HepG2 (cell line): ENCODE data around the gene DLL3. TPM values are rescaled to one million over a fixed set of nuclear protein-coding genes. Genes with fewer than 3 reads are reported as not detected.

Experiments
- CCDC6 ChIP-seq: sonication (generic); formaldehyde crosslinking; IDR thresholded peaks from 2 replicates; pipeline ENCODE4 v1.8.1; 2022; ENCODE audit warnings: mild to moderate bottlenecking, missing genetic modification reagents, moderate library complexity
- DBP ChIP-seq: sonication (generic); formaldehyde crosslinking; IDR thresholded peaks from 2 replicates; pipeline ENCODE4 v1.4.0; 2020; ENCODE audit warnings: missing genetic modification reagents; ENCODE audit errors: not compliant biosample characterization
- FOXK2 ChIP-seq: fragments of 450-650 bp; IDR thresholded peaks from 2 replicates; pipeline ENCODE4 v1.6.1; 2016
- HMGA1 ChIP-seq: sonication (generic); formaldehyde crosslinking; conservative IDR thresholded peaks from 2 replicates; pipeline ENCODE4 v1.4.0; 2020; ENCODE audit warnings: missing genetic modification reagents
- KDM5B ChIP-seq: sonication (generic); formaldehyde crosslinking; IDR thresholded peaks from 2 replicates; pipeline ENCODE4 v1.4.0; 2020; ENCODE audit warnings: missing genetic modification reagents, mild to moderate bottlenecking, borderline replicate concordance
- MBNL3 ChIP-seq: fragments of 250-450 bp; sonication (Bioruptor Pico); conservative IDR thresholded peaks from 2 replicates; pipeline ENCODE4 v1.8.0; 2022; ENCODE audit warnings: mild to moderate bottlenecking, inconsistent platforms
- NONO ChIP-seq, 2 experiments: fragments of 450-650 bp in 1 of 2; sonication (generic) in 1 of 2; formaldehyde crosslinking in 1 of 2; IDR thresholded peaks in 1 of 2; conservative IDR thresholded peaks in 1 of 2; 2 replicates each; pipeline versions ENCODE4 v1.6.1 to v1.8.0; 2017 to 2022; ENCODE audit warnings: mild to moderate bottlenecking in 1 of 2, missing genetic modification reagents in 1 of 2, moderate library complexity in 1 of 2
- PRPF4 ChIP-seq: fragments of 200-400 bp; formaldehyde crosslinking; IDR thresholded peaks from 2 replicates; pipeline ENCODE4 v1.6.1; 2016; ENCODE audit warnings: low read length, low read depth; ENCODE audit not compliant: poor library complexity, severe bottlenecking
- RARG ChIP-seq: sonication (generic); formaldehyde crosslinking; IDR thresholded peaks from 2 replicates; pipeline ENCODE4 v1.4.0; 2020; ENCODE audit warnings: low read depth, mild to moderate bottlenecking, missing genetic modification reagents
- TEAD3 ChIP-seq: optimal IDR thresholded peaks from 2 replicates; pipeline ENCODE3; 2016; ENCODE audit warnings: borderline replicate concordance
- ZFP41 ChIP-seq: sonication (generic); formaldehyde crosslinking; IDR thresholded peaks from 2 replicates; pipeline ENCODE4 v1.4.0; 2020; ENCODE audit warnings: mild to moderate bottlenecking, missing genetic modification reagents, borderline replicate concordance
- ZNF101 ChIP-seq: sonication (generic); formaldehyde crosslinking; IDR thresholded peaks from 2 replicates; pipeline ENCODE4 v1.4.0; 2020; ENCODE audit warnings: mild to moderate bottlenecking, low read depth, missing genetic modification reagents, borderline replicate concordance
- ZNF180 ChIP-seq: sonication (generic); formaldehyde crosslinking; IDR thresholded peaks from 2 replicates; pipeline ENCODE4 v1.4.0; 2020; ENCODE audit warnings: low read depth, missing genetic modification reagents, borderline replicate concordance
- ZNF20 ChIP-seq: sonication (generic); formaldehyde crosslinking; IDR thresholded peaks from 2 replicates; pipeline ENCODE4 v1.4.0; 2020; ENCODE audit warnings: mild to moderate bottlenecking, moderate library complexity, missing genetic modification reagents
- ZNF333 ChIP-seq: sonication (generic); formaldehyde crosslinking; IDR thresholded peaks from 2 replicates; pipeline ENCODE4 v1.4.0; 2020; ENCODE audit warnings: mild to moderate bottlenecking, missing genetic modification reagents, borderline replicate concordance
- ZNF34 ChIP-seq: sonication (generic); formaldehyde crosslinking; IDR thresholded peaks from 2 replicates; pipeline ENCODE4 v1.4.0; 2020; ENCODE audit warnings: mild to moderate bottlenecking, missing genetic modification reagents, borderline replicate concordance
- ZNF382 ChIP-seq: sonication (generic); formaldehyde crosslinking; IDR thresholded peaks from 2 replicates; pipeline ENCODE4 v1.5.0; 2020; ENCODE audit warnings: missing genetic modification reagents, mild to moderate bottlenecking, borderline replicate concordance
- ZNF570 ChIP-seq: sonication (generic); formaldehyde crosslinking; IDR thresholded peaks from 2 replicates; pipeline ENCODE4 v1.4.0; 2020; ENCODE audit warnings: mild to moderate bottlenecking, missing genetic modification reagents, borderline replicate concordance
- ZNF629 ChIP-seq: sonication (generic); formaldehyde crosslinking; conservative IDR thresholded peaks from 2 replicates; pipeline ENCODE4 v1.5.0; 2020; ENCODE audit warnings: missing genetic modification reagents
- ZNF768 ChIP-seq: sonication (generic); formaldehyde crosslinking; IDR thresholded peaks from 2 replicates; pipeline ENCODE4 v1.4.0; 2020; ENCODE audit warnings: missing genetic modification reagents
- polyA plus RNA-seq, 8 experiments: library from polyadenylated mRNA; depleted of rRNA in 3 of 8; stranded (reverse) in 7 of 8; unstranded in 1 of 8; fragments of >200 nt; fragmentation: Illumina TruSeq in 4 of 8; extraction: Trizol in 4 of 8; gene quantifications; 2 replicates each; pipeline versions ENCODE4 v1.2.1 to v1.2.3, GENCODE V29; 2011 to 2016; ENCODE audit warnings: low read depth in 4 of 8, missing spikeins in 1 of 8, mixed read lengths in 1 of 8; ENCODE audit not compliant: insufficient read depth in 1 of 8
- total RNA-seq, 5 experiments: library from RNA; depleted of rRNA; stranded (reverse); fragments of >200 nt; fragmentation: Illumina TruSeq; extraction: Trizol; gene quantifications; 2 replicates each; pipeline ENCODE4 v1.2.3, GENCODE V29; 2016; ENCODE audit warnings: low read depth in 1 of 5
- TF ChIP-seq, protein P1 (sequence below): sonication (generic); formaldehyde crosslinking; IDR thresholded peaks from 2 replicates; pipeline ENCODE4 v1.4.0; 2020; ENCODE audit warnings: mild to moderate bottlenecking, missing genetic modification reagents, borderline replicate concordance
- TF ChIP-seq, protein P2 (sequence below): sonication (generic); formaldehyde crosslinking; IDR thresholded peaks from 2 replicates; pipeline ENCODE4 v1.5.1; 2020; ENCODE audit warnings: mild to moderate bottlenecking, moderate library complexity, missing genetic modification reagents

DLL3 gene
- total and polyA plus RNA-seq, 2 of the 13 experiments (the other 11 are each of a cell fraction or from before 2014, with no cell fraction given) = 0.35 to 0.55 TPM

DNA sequence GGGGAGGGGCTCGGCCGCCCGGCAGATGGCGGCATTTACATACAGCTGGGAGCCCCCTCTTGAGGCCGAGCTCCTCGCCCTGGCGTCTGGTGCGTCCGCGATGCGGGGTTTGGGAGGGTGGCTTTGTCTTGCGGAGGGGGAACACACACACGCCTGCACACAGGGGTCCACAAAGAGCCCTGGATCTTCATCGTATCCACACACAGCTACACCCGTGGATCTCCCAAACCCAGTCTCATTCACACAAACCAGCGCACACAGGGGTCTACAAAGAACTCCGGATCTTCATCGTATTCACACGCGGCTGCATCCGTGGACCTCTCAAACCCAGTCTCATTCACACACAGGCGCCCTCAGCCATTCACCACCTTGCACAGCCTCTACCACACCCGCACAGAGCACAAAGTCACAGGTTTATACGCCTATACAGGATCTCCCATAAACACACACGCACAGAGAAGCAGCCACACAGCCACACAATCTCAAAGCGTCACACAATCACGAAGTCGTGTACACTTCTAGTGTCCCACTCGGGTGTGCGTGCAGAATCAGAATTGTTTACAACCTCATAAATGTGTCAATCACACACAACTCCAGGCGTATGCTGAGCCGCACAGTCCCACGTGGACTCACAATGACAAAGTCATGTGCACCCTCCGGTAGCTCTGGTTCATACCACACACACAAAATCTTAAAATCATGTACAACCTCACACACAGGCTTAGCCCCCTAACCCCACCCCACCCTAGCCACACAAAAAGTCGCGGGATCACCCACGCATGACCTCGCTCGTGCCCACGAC, 550 bp upstream of the DLL3 start (continued):
- TF ChIP-seq, protein P1, sequence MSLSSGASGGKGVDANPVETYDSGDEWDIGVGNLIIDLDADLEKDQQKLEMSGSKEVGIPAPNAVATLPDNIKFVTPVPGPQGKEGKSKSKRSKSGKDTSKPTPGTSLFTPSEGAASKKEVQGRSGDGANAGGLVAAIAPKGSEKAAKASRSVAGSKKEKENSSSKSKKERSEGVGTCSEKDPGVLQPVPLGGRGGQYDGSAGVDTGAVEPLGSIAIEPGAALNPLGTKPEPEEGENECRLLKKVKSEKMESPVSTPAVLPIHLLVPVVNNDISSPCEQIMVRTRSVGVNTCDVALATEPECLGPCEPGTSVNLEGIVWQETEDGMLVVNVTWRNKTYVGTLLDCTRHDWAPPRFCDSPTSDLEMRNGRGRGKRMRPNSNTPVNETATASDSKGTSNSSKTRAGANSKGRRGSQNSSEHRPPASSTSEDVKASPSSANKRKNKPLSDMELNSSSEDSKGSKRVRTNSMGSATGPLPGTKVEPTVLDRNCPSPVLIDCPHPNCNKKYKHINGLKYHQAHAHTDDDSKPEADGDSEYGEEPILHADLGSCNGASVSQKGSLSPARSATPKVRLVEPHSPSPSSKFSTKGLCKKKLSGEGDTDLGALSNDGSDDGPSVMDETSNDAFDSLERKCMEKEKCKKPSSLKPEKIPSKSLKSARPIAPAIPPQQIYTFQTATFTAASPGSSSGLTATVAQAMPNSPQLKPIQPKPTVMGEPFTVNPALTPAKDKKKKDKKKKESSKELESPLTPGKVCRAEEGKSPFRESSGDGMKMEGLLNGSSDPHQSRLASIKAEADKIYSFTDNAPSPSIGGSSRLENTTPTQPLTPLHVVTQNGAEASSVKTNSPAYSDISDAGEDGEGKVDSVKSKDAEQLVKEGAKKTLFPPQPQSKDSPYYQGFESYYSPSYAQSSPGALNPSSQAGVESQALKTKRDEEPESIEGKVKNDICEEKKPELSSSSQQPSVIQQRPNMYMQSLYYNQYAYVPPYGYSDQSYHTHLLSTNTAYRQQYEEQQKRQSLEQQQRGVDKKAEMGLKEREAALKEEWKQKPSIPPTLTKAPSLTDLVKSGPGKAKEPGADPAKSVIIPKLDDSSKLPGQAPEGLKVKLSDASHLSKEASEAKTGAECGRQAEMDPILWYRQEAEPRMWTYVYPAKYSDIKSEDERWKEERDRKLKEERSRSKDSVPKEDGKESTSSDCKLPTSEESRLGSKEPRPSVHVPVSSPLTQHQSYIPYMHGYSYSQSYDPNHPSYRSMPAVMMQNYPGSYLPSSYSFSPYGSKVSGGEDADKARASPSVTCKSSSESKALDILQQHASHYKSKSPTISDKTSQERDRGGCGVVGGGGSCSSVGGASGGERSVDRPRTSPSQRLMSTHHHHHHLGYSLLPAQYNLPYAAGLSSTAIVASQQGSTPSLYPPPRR (CRISPR knock-in tag) = no peak
- no peak for TF ChIP-seq MBNL3 (CRISPR knock-in tag)
- TF ChIP-seq TEAD3 (CRISPR knock-in tag) = peak; percentile 17
- no peak for TF ChIP-seq ZNF34
- TF ChIP-seq ZNF20 (CRISPR knock-in tag) = no peak
- no peak for TF ChIP-seq PRPF4
- TF ChIP-seq ZNF768 (CRISPR knock-in tag) = peak; percentile 41; the same call in 1 of the 2 replicates
- TF ChIP-seq KDM5B = peak; percentile 46; the same call in 1 of the 2 replicates
- TF ChIP-seq DBP (CRISPR knock-in tag) = no peak
- TF ChIP-seq CCDC6 = no peak
- no peak for TF ChIP-seq ZNF333
- no peak for TF ChIP-seq ZNF629 (CRISPR knock-in tag)
- TF ChIP-seq, protein P2, sequence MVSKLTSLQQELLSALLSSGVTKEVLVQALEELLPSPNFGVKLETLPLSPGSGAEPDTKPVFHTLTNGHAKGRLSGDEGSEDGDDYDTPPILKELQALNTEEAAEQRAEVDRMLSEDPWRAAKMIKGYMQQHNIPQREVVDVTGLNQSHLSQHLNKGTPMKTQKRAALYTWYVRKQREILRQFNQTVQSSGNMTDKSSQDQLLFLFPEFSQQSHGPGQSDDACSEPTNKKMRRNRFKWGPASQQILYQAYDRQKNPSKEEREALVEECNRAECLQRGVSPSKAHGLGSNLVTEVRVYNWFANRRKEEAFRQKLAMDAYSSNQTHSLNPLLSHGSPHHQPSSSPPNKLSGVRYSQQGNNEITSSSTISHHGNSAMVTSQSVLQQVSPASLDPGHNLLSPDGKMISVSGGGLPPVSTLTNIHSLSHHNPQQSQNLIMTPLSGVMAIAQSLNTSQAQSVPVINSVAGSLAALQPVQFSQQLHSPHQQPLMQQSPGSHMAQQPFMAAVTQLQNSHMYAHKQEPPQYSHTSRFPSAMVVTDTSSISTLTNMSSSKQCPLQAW = peak; percentile 54
- TF ChIP-seq ZNF101 (CRISPR knock-in tag) = no peak
- no peak for TF ChIP-seq ZNF180
- no peak for TF ChIP-seq HMGA1 (CRISPR knock-in tag)
- TF ChIP-seq ZNF382 (CRISPR knock-in tag) = no peak
- TF ChIP-seq FOXK2 = no peak
- TF ChIP-seq NONO (IDR thresholded peaks at IDR 0.05) = no peak
- 0 out of 2 replicates have a peak, but pooled peaks have one; percentile 44 for TF ChIP-seq NONO (CRISPR knock-in tag; conservative IDR thresholded peaks at IDR 0.05)
- no peak for TF ChIP-seq ZFP41 (CRISPR knock-in tag)
- no peak for TF ChIP-seq RARG (CRISPR knock-in tag)
- no peak for TF ChIP-seq ZNF570
